KMS-11 (cell line): Measurements from ENCODE around the gene TOR1AIP1.
A peak's percentile ranks its signal among the peaks of the same experiment; 100 is the strongest.
"Not testable (repeated sequence)": the region's sequence is repeated elsewhere in the genome, so short reads cannot be mapped to it uniquely, and the experiment has no call there.

ENCODE experiments used
- H2AFZ ChIP-seq: fragments of 200-600 bp; sonication (generic); 2 replicates; pipeline ENCODE4 v1.6.1; 2016; ENCODE audit warnings: antibody characterized with exemption, mixed run types, low read depth
- H3K27ac ChIP-seq: fragments of 200-600 bp; sonication (generic); 2 replicates; pipeline ENCODE4 v1.6.1; 2016; ENCODE audit warnings: mild to moderate bottlenecking, mixed run types
- H3K27me3 ChIP-seq: fragments of 200-600 bp; sonication (generic); 2 replicates; pipeline ENCODE4 v1.6.1; 2017; ENCODE audit warnings: mild to moderate bottlenecking, low read depth, mixed run types, moderate library complexity; ENCODE audit not compliant: insufficient read depth
- H3K36me3 ChIP-seq: fragments of 200-600 bp; sonication (generic); 2 replicates; pipeline ENCODE4 v1.6.1; 2017; ENCODE audit warnings: mild to moderate bottlenecking, mixed run types; ENCODE audit not compliant: insufficient read depth
- H3K4me1 ChIP-seq: fragments of 200-600 bp; sonication (generic); 2 replicates; pipeline ENCODE4 v1.6.1; 2016; ENCODE audit warnings: mild to moderate bottlenecking, low read depth, mixed run types; ENCODE audit not compliant: poor library complexity, severe bottlenecking
- H3K4me2 ChIP-seq: fragments of 200-600 bp; sonication (generic); 2 replicates; pipeline ENCODE4 v1.7.0; 2016; ENCODE audit warnings: mild to moderate bottlenecking, mixed run types
- H3K4me3 ChIP-seq: fragments of 200-600 bp; sonication (generic); IDR thresholded peaks from 2 replicates; pipeline ENCODE4 v1.6.1; 2017; ENCODE audit warnings: low read depth, low read length, mixed read lengths; ENCODE audit not compliant: insufficient read depth
- H3K79me2 ChIP-seq: fragments of 200-600 bp; sonication (generic); 2 replicates; pipeline ENCODE4 v1.6.1; 2016; ENCODE audit warnings: low read depth, mixed run types; ENCODE audit not compliant: insufficient read depth
- H3K9ac ChIP-seq: fragments of 200-600 bp; sonication (generic); 2 replicates; pipeline ENCODE4 v1.6.1; 2016; ENCODE audit warnings: mild to moderate bottlenecking, mixed run types
- H4K20me1 ChIP-seq: fragments of 200-600 bp; sonication (generic); 2 replicates; pipeline ENCODE4 v1.6.1; 2016; ENCODE audit warnings: mild to moderate bottlenecking, mixed run types; ENCODE audit not compliant: insufficient read depth
- TF ChIP-seq, protein P1 (sequence below): fragments of 200-600 bp; sonication (generic); conservative IDR thresholded peaks from 2 replicates; pipeline ENCODE4 v1.6.1; 2017; ENCODE audit warnings: low read depth, mild to moderate bottlenecking, antibody characterized with exemption, low read length, moderate library complexity, mixed read lengths

TOR1AIP1 gene

DNA sequence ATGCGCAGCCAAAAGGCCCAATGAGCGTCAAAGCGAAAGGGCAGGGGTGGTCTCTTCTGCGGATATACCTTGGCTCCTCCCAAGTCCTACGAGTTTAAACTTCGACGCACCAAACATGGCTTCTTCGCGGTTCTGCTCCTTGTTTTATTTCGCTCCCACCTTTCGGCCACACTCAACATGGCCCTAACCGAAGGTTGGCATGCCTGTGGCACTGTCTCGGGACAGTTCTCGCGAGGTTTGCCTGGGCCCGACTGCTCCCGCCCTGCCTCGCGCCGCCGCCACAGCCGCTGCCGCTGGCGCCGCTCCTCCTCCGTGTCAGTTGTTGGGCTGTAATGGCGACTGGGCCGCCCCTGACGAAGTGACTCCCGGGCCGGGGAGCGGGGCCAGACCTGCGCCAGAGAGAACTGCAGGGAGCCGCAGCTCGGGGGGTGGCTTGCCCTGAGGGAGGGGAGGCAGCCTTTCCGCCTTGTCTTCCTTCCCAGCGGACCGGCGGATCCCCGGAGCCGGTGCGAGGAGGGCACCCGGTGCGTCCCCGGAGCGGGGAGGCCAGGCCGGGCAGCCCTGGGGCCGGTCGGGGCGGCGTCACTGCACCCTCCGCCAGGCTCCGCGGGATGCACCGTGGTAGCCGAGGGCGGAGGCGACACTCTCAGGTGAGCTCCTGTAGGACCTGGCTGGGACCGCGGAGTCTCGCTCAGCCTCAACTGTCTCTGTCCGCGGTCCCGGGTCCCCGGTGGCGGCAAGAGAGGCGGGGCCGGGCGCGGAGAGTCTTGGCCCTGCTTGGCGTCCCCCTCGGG lies 72.6 kb downstream of the TOR1AIP1 start, which contains the start of gene CEP350:
Gene CEP350, plus strand, starts transcription at position 318 of the 794 bp plus-strand sequence. CDS start 31,372 bp downstream, outside the sequence.
- H3K4me3 ChIP-seq: peak within 1 kb of the TSS; percentile 98
- H4K20me1 ChIP-seq: peaks cover 21% of the 10 kb centered on the region; the same call in 1 of the 2 replicates
- H2AFZ ChIP-seq: peak within 1 kb of the TSS; percentile 95
- H3K27ac ChIP-seq: peak within 1 kb of the TSS; percentile 75
- H3K4me1 ChIP-seq: peaks cover 34% of the 10 kb centered on the region
- peaks cover 51% of the 10 kb centered on the region for H3K79me2 ChIP-seq
- H3K36me3 ChIP-seq: no peaks in the 10 kb centered on the region
- TF ChIP-seq, protein P1, sequence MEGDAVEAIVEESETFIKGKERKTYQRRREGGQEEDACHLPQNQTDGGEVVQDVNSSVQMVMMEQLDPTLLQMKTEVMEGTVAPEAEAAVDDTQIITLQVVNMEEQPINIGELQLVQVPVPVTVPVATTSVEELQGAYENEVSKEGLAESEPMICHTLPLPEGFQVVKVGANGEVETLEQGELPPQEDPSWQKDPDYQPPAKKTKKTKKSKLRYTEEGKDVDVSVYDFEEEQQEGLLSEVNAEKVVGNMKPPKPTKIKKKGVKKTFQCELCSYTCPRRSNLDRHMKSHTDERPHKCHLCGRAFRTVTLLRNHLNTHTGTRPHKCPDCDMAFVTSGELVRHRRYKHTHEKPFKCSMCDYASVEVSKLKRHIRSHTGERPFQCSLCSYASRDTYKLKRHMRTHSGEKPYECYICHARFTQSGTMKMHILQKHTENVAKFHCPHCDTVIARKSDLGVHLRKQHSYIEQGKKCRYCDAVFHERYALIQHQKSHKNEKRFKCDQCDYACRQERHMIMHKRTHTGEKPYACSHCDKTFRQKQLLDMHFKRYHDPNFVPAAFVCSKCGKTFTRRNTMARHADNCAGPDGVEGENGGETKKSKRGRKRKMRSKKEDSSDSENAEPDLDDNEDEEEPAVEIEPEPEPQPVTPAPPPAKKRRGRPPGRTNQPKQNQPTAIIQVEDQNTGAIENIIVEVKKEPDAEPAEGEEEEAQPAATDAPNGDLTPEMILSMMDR: no peak
- no peaks in the 10 kb centered on the region for H3K27me3 ChIP-seq
- peak within 1 kb of the TSS; percentile 86 for H3K4me2 ChIP-seq
- peak within 1 kb of the TSS; percentile 87 for H3K9ac ChIP-seq

DNA sequence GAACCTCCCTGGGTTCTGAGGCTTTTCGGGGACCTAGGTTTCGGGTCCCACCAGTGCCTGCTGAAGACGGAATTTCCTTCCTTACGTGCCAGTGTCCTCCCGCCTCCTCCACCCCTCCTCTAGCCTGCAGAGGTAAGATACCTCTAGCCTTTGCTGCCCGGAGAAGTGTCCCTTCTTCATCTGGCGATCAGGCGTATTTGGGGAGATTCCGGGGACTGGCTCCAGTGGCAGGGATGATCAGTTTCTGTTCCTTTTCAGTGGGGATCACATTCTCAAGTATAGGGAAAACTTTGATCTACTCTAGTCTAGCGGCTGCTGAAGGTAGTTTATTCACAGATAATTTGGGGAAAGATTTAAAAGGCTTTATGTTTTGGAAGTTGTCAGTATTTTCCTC lies 73.2 kb downstream of the TOR1AIP1 start:
- H3K27me3 ChIP-seq: no peaks in the 10 kb centered on the region
- H3K79me2 ChIP-seq: peaks cover 53% of the 10 kb centered on the region
- TF ChIP-seq, protein P1: no peak
- H3K36me3 ChIP-seq: no peaks in the 10 kb centered on the region
- H3K4me3 ChIP-seq: peak overlapping the region; percentile 98
- peak overlapping the region; percentile 95 for H2AFZ ChIP-seq
- H3K9ac ChIP-seq: peak overlapping the region; percentile 87
- H3K4me1 ChIP-seq: peaks cover 34% of the 10 kb centered on the region
- peaks cover 21% of the 10 kb centered on the region; the same call in 1 of the 2 replicates for H4K20me1 ChIP-seq
- H3K4me2 ChIP-seq: peak overlapping the region; percentile 86
- peak overlapping the region; percentile 75 for H3K27ac ChIP-seq

DNA sequence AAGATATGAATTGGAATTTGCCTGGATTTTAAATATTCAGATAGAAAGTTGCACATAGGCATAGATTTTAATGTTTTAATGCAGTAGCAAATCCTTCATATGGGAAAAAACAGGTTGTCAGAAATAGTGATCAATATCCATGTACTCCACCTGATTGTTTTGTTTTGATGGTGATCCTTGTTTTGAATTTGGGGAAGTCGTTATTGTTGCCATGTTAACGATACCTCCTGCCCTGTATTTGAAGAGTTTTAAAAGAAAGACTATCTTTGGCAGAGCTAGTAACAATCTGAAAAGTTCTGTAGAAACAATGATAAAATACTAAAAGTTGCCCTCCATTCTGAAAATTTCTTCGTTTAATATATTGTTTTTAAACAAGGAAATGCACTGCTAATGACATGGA lies 73.6 kb downstream of the TOR1AIP1 start:
- Histone ChIP-seq H2AFZ (no peak overlapping the region), H3K27ac (peak overlapping the region; percentile 75; the same call in 1 of the 2 replicates), H3K79me2 (peaks cover 53% of the 10 kb centered on the region), H3K27me3 (no peaks in the 10 kb centered on the region), H3K9ac (peak overlapping the region; percentile 87; the same call in 1 of the 2 replicates), H3K36me3 (no peaks in the 10 kb centered on the region), H3K4me2 (peak overlapping the region; percentile 86), H3K4me3 (peak overlapping the region; percentile 98), H4K20me1 (peaks cover 21% of the 10 kb centered on the region; the same call in 1 of the 2 replicates), H3K4me1 (peaks cover 34% of the 10 kb centered on the region)
- TF ChIP-seq, protein P1: no peak

DNA sequence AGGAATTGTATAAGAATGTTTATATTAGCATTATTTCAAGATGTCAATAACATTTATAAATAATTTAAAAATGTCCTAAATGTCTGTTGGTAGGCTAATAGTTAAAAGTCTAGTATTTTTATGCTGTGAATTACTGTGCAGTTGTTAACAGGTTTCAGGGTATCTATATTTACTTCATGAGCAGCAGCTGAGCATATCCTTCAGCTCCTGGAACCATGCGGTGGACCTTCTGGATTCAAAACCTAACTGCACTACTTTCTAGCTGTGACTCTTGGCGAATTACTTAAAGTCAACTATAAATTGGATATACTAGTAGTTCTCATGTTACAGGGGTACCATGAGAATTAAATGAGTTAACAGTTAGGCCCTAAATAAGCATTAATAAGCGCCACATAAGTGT lies 76.3 kb downstream of the TOR1AIP1 start:
- Histone ChIP-seq H3K4me2 (no peak overlapping the region), H3K36me3 (no peaks in the 10 kb centered on the region), H3K27ac (no peak overlapping the region), H3K27me3 (no peaks in the 10 kb centered on the region), H2AFZ (no peak overlapping the region), H3K4me3 (no peak overlapping the region), H3K4me1 (peaks cover 29% of the 10 kb centered on the region), H4K20me1 (peaks cover 21% of the 10 kb centered on the region; the same call in 1 of the 2 replicates), H3K9ac (no peak overlapping the region), H3K79me2 (peaks cover 76% of the 10 kb centered on the region)
- TF ChIP-seq, protein P1: no peak

DNA sequence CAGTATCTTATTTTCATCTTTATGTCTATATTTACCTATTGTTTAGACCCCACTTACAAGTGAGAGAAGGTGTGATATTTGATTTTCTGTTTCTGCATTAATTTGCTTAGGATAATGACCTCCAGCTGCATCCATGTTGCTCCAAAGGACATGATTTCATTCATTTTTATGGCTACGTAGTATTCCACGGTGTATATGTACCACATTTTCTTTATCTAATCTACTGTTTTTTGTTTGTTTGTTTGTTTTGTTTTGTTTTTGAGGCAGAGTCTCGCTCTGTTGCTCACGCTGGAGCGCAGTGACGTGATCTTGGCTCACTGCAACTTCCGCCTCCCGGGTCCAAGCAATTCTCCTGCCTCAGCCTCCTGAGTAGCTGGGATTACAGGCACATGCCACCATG lies 80.1 kb downstream of the TOR1AIP1 start:
- peaks cover 89% of the 10 kb centered on the region for H3K79me2 ChIP-seq
- H3K4me2 ChIP-seq, H3K9ac ChIP-seq, H3K4me3 ChIP-seq, H2AFZ ChIP-seq, H3K36me3 ChIP-seq, H3K27ac ChIP-seq, H3K27me3 ChIP-seq: not testable (repeated sequence)
- H3K4me1 ChIP-seq: peaks cover 22% of the 10 kb centered on the region
- peaks cover 19% of the 10 kb centered on the region; the same call in 1 of the 2 replicates for H4K20me1 ChIP-seq
